HepG2 (cell line): ENCODE data around the gene SPATA25. TPM values are rescaled to one million over a fixed set of nuclear protein-coding genes. Genes with fewer than 3 reads are reported as not detected.

Source experiments
- AGO2 ChIP-seq: fragments of 200-400 bp; formaldehyde crosslinking; optimal IDR thresholded peaks from 2 replicates; pipeline ENCODE3; 2017; ENCODE audit warnings: mild to moderate bottlenecking, low read depth, low read length, moderate library complexity
- FOXK2 ChIP-seq: fragments of 450-650 bp; IDR thresholded peaks from 2 replicates; pipeline ENCODE4 v1.6.1; 2016
- GATAD1 ChIP-seq: IDR thresholded peaks from 2 replicates; pipeline ENCODE4 v1.6.1; 2016; ENCODE audit warnings: missing genetic modification reagents, missing compliant biosample characterization
- GZF1 ChIP-seq: sonication (generic); formaldehyde crosslinking; IDR thresholded peaks from 2 replicates; pipeline ENCODE4 v1.5.1; 2020; ENCODE audit warnings: mild to moderate bottlenecking, missing genetic modification reagents
- HDAC1 ChIP-seq: sonication (generic); formaldehyde crosslinking; IDR thresholded peaks from 2 replicates; pipeline ENCODE4 v1.5.1; 2020; ENCODE audit warnings: mild to moderate bottlenecking, missing genetic modification reagents
- HMG20A ChIP-seq: IDR thresholded peaks from 2 replicates; pipeline ENCODE4 v1.6.1; 2016; ENCODE audit warnings: borderline replicate concordance
- HNRNPLL ChIP-seq: fragments of 200-400 bp; formaldehyde crosslinking; IDR thresholded peaks from 2 replicates; pipeline ENCODE4 v1.6.1; 2017; ENCODE audit warnings: mild to moderate bottlenecking, low read depth, low read length; ENCODE audit not compliant: poor library complexity, severe bottlenecking
- IKZF1 ChIP-seq: fragments of 450-650 bp; IDR thresholded peaks from 2 replicates; pipeline ENCODE4 v1.7.1; 2016
- IRX3 ChIP-seq: sonication (generic); formaldehyde crosslinking; IDR thresholded peaks from 2 replicates; pipeline ENCODE4 v1.8.1; 2023; ENCODE audit warnings: mild to moderate bottlenecking, low read depth, missing genetic modification reagents, borderline replicate concordance
- JARID2 ChIP-seq: sonication (generic); formaldehyde crosslinking; IDR thresholded peaks from 2 replicates; pipeline ENCODE4 v1.8.1; 2023; ENCODE audit warnings: missing genetic modification reagents, inconsistent platforms; ENCODE audit not compliant: insufficient replicate concordance
- KDM4B ChIP-seq: sonication (generic); formaldehyde crosslinking; IDR thresholded peaks from 2 replicates; pipeline ENCODE4 v1.4.0; 2020; ENCODE audit warnings: missing genetic modification reagents
- MEF2D ChIP-seq: sonication (generic); formaldehyde crosslinking; IDR thresholded peaks from 2 replicates; pipeline ENCODE4 v1.5.1; 2020; ENCODE audit warnings: mild to moderate bottlenecking, missing genetic modification reagents
- MXI1 ChIP-seq: IDR thresholded peaks from 3 replicates; pipeline ENCODE4 v1.6.1; 2012; ENCODE audit warnings: low read depth, low read length, inconsistent platforms, borderline replicate concordance
- POGK ChIP-seq: sonication (generic); formaldehyde crosslinking; conservative IDR thresholded peaks from 2 replicates; pipeline ENCODE4 v1.8.0; 2022; ENCODE audit warnings: mild to moderate bottlenecking, moderate library complexity, missing genetic modification reagents
- REPIN1 ChIP-seq: sonication (generic); formaldehyde crosslinking; IDR thresholded peaks from 2 replicates; pipeline ENCODE4 v1.8.0; 2022; ENCODE audit warnings: missing genetic modification reagents, low read depth, mild to moderate bottlenecking, borderline replicate concordance
- SPEN ChIP-seq: sonication (generic); formaldehyde crosslinking; IDR thresholded peaks from 2 replicates; pipeline ENCODE4 v1.5.1; 2020; ENCODE audit warnings: low read depth, mild to moderate bottlenecking, missing genetic modification reagents
- ZBTB7A ChIP-seq: sonication (generic); formaldehyde crosslinking; IDR thresholded peaks from 2 replicates; pipeline ENCODE4 v1.8.0; 2022; ENCODE audit warnings: mild to moderate bottlenecking, missing genetic modification reagents
- ZC3H13 ChIP-seq: sonication (generic); formaldehyde crosslinking; IDR thresholded peaks from 2 replicates; pipeline ENCODE4 v1.8.1; 2023; ENCODE audit warnings: mild to moderate bottlenecking, missing genetic modification reagents, moderate library complexity
- ZNF296 ChIP-seq: sonication (generic); formaldehyde crosslinking; conservative IDR thresholded peaks from 2 replicates; pipeline ENCODE4 v1.5.0; 2020; ENCODE audit warnings: mild to moderate bottlenecking, missing genetic modification reagents
- ZNF354B ChIP-seq: sonication (generic); formaldehyde crosslinking; IDR thresholded peaks from 2 replicates; pipeline ENCODE4 v1.8.0; 2022; ENCODE audit warnings: mild to moderate bottlenecking, missing genetic modification reagents
- ZNF556 ChIP-seq: sonication (generic); formaldehyde crosslinking; IDR thresholded peaks from 2 replicates; pipeline ENCODE4 v1.4.0; 2020; ENCODE audit warnings: mild to moderate bottlenecking, missing genetic modification reagents, borderline replicate concordance
- ZNF615 ChIP-seq: sonication (generic); formaldehyde crosslinking; IDR thresholded peaks from 2 replicates; pipeline ENCODE4 v1.5.0; 2020; ENCODE audit warnings: mild to moderate bottlenecking, missing genetic modification reagents, borderline replicate concordance
- ZNF737 ChIP-seq: sonication (generic); formaldehyde crosslinking; IDR thresholded peaks from 2 replicates; pipeline ENCODE4 v1.5.0; 2020; ENCODE audit warnings: missing genetic modification reagents, mild to moderate bottlenecking, borderline replicate concordance
- ZNF773 ChIP-seq: sonication (generic); formaldehyde crosslinking; IDR thresholded peaks from 2 replicates; pipeline ENCODE4 v1.4.0; 2020; ENCODE audit warnings: missing genetic modification reagents, borderline replicate concordance
- polyA plus RNA-seq, 8 experiments: library from polyadenylated mRNA; depleted of rRNA in 3 of 8; stranded (reverse) in 7 of 8; unstranded in 1 of 8; fragments of >200 nt; fragmentation: Illumina TruSeq in 4 of 8; extraction: Trizol in 4 of 8; gene quantifications; 2 replicates each; pipeline versions ENCODE4 v1.2.1 to v1.2.3, GENCODE V29; 2011 to 2016; ENCODE audit warnings: low read depth in 4 of 8, missing spikeins in 1 of 8, mixed read lengths in 1 of 8; ENCODE audit not compliant: insufficient read depth in 1 of 8
- total RNA-seq, 5 experiments: library from RNA; depleted of rRNA; stranded (reverse); fragments of >200 nt; fragmentation: Illumina TruSeq; extraction: Trizol; gene quantifications; 2 replicates each; pipeline ENCODE4 v1.2.3, GENCODE V29; 2016; ENCODE audit warnings: low read depth in 1 of 5
- TF ChIP-seq, protein P1 (sequence below): sonication (generic); formaldehyde crosslinking; conservative IDR thresholded peaks from 2 replicates; pipeline ENCODE4 v1.4.0; 2020; ENCODE audit warnings: missing genetic modification reagents
- TF ChIP-seq, protein P2 (sequence below): sonication (generic); formaldehyde crosslinking; IDR thresholded peaks from 2 replicates; pipeline ENCODE4 v1.4.0; 2020; ENCODE audit warnings: missing genetic modification reagents, mild to moderate bottlenecking, borderline replicate concordance

Gene SPATA25
- total and polyA plus RNA-seq, 2 of the 13 experiments (the other 11 are each of a cell fraction or from before 2014, with no cell fraction given) = 4.8 to 7.6 TPM

GRCh38 chr20:45857114-45857881 lies 30.1 kb downstream of the SPATA25 start, which contains the start of the genes ACOT8 and ZSWIM3 (continued):
- TF ChIP-seq ZNF296 (peak; percentile 57; the same call in 1 of the 2 replicates), FOXK2 (peak; percentile 77), MEF2D (no peak; the same call in 1 of the 2 replicates), ZNF615 (no peak), AGO2 (no peak), IRX3 (CRISPR knock-in tag) (peak; percentile 83; the same call in 1 of the 2 replicates), ZC3H13 (CRISPR knock-in tag) (no peak), HMG20A (CRISPR knock-in tag) (0 out of 2 replicates have a peak, but pooled peaks have one; percentile 18), KDM4B (CRISPR knock-in tag) (0 out of 2 replicates have a peak, but pooled peaks have one; percentile 8), GATAD1 (CRISPR knock-in tag) (peak; percentile 92), MXI1 (peak; percentile 82; the same call in 2 of the 3 replicates), JARID2 (CRISPR knock-in tag) (no peak), ZNF556 (CRISPR knock-in tag) (peak; percentile 46; the same call in 1 of the 2 replicates), IKZF1 (no peak), SPEN (CRISPR knock-in tag) (peak; percentile 92), HNRNPLL (peak; percentile 75), ZBTB7A (CRISPR knock-in tag) (no peak), POGK (CRISPR knock-in tag) (peak; percentile 27; the same call in 1 of the 2 replicates), ZNF354B (CRISPR knock-in tag) (0 out of 2 replicates have a peak, but pooled peaks have one; percentile 74), ZNF773 (CRISPR knock-in tag) (peak; percentile 76; the same call in 1 of the 2 replicates), GZF1 (CRISPR knock-in tag) (no peak), ZNF737 (no peak), HDAC1 (CRISPR knock-in tag) (peak; percentile 83; the same call in 1 of the 2 replicates), REPIN1 (CRISPR knock-in tag) (peak; percentile 81)
- TF ChIP-seq, protein P1, sequence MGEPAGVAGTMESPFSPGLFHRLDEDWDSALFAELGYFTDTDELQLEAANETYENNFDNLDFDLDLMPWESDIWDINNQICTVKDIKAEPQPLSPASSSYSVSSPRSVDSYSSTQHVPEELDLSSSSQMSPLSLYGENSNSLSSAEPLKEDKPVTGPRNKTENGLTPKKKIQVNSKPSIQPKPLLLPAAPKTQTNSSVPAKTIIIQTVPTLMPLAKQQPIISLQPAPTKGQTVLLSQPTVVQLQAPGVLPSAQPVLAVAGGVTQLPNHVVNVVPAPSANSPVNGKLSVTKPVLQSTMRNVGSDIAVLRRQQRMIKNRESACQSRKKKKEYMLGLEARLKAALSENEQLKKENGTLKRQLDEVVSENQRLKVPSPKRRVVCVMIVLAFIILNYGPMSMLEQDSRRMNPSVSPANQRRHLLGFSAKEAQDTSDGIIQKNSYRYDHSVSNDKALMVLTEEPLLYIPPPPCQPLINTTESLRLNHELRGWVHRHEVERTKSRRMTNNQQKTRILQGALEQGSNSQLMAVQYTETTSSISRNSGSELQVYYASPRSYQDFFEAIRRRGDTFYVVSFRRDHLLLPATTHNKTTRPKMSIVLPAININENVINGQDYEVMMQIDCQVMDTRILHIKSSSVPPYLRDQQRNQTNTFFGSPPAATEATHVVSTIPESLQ (CRISPR knock-in tag) = no peak; the same call in 1 of the 2 replicates
- TF ChIP-seq, protein P2, sequence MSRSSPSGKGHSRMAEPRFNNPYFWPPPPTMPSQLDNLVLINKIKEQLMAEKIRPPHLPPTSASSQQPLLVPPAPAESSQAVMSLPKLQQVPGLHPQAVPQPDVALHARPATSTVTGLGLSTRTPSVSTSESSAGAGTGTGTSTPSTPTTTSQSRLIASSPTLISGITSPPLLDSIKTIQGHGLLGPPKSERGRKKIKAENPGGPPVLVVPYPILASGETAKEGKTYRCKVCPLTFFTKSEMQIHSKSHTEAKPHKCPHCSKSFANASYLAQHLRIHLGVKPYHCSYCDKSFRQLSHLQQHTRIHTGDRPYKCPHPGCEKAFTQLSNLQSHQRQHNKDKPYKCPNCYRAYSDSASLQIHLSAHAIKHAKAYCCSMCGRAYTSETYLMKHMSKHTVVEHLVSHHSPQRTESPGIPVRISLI = no peak
